Urothelium cell line (cell line): Measurements from ENCODE around the gene BACH2.

ENCODE experiments used
- DNase-seq: peaks from one replicate; pipeline ENCODE4 v3.0.0; 2011; ENCODE audit warnings: low spot score, mixed read lengths
- FAIRE-seq: peaks from 2 replicates; lab custom pipeline; 2011; peaks lifted over from hg19 to GRCh38; lab: Jason Lieb, UNC

BACH2 gene

GRCh38 chr6:90303039-90303438, 6.4 kb upstream of the BACH2 start:
- FAIRE-seq (no peak), DNase-seq (no peak)

- no peak for DNase-seq
- no peak for FAIRE-seq
Measured at GRCh38 chr6:90302320-90302719, 5.7 kb upstream of the BACH2 start.

- DNase-seq = no peak
- FAIRE-seq = no peak
Measured at GRCh38 chr6:90301816-90302215, 5.2 kb upstream of the BACH2 start.

- DNase-seq = no peak
- no peak for FAIRE-seq
Measured at GRCh38 chr6:90298459-90299053, 1.9 kb upstream of the BACH2 start.

- no peak for FAIRE-seq
- no peak for DNase-seq
Measured at GRCh38 chr6:90297867-90298381, 1.3 kb upstream of the BACH2 start.

GRCh38 chr6:90297115-90297866, 648 bp upstream of the BACH2 start:
- FAIRE-seq (no peak), DNase-seq (no peak)

- DNase-seq = peak; percentile 59
- FAIRE-seq = no peak
Measured at GRCh38 chr6:90295854-90296340, 746 bp downstream of the BACH2 start.

GRCh38 chr6:90294989-90295853, 1.4 kb downstream of the BACH2 start:
- peak; percentile 40 for DNase-seq

GRCh38 chr6:90294614-90294988, 2.0 kb downstream of the BACH2 start:
- FAIRE-seq = no peak
- DNase-seq = no peak

More at GRCh38 chr6:90294989-90295853, 1.4 kb downstream of the BACH2 start:
- FAIRE-seq = no peak

GRCh38 chr6:90294008-90294511, 2.6 kb downstream of the BACH2 start:
- no peak for FAIRE-seq

GRCh38 chr6:90293319-90293953, 3.2 kb downstream of the BACH2 start:
- FAIRE-seq = no peak

More at GRCh38 chr6:90294008-90294511, 2.6 kb downstream of the BACH2 start:
- DNase-seq = no peak

GRCh38 chr6:90291565-90291964, 5.1 kb downstream of the BACH2 start:
- FAIRE-seq (no peak), DNase-seq (no peak)

More at GRCh38 chr6:90293319-90293953, 3.2 kb downstream of the BACH2 start:
- no peak for DNase-seq

- no peak for FAIRE-seq
- no peak for DNase-seq
Measured at GRCh38 chr6:90290811-90291420, 5.7 kb downstream of the BACH2 start.

GRCh38 chr6:90289902-90290301, 6.7 kb downstream of the BACH2 start:
- FAIRE-seq = no peak

GRCh38 chr6:90288404-90288803, 8.2 kb downstream of the BACH2 start:
- DNase-seq = no peak

More at GRCh38 chr6:90289902-90290301, 6.7 kb downstream of the BACH2 start:
- DNase-seq = no peak

GRCh38 chr6:90286884-90287488, 9.7 kb downstream of the BACH2 start:
- DNase-seq (peak; percentile 13), FAIRE-seq (no peak)

More at GRCh38 chr6:90288404-90288803, 8.2 kb downstream of the BACH2 start:
- no peak for FAIRE-seq

- DNase-seq = peak; percentile 75
- FAIRE-seq = no peak
Measured at GRCh38 chr6:90285611-90286381, 10.8 kb downstream of the BACH2 start.

- FAIRE-seq (no peak), DNase-seq (no peak)
Measured at GRCh38 chr6:90285042-90285481, 11.6 kb downstream of the BACH2 start.
